H9 (cell line): ENCODE measurements around the gene ISLR2. TPM values are rescaled to one million over a fixed set of nuclear protein-coding genes. Genes with fewer than 3 reads are reported as not detected.

Source experiments
- DNase-seq: peaks from one replicate; pipeline ENCODE4 v3.0.0-alpha.2; 2017
- H2AFZ ChIP-seq: one replicate; pipeline ENCODE4 v1.6.1; 2013; ENCODE audit warnings: mild to moderate bottlenecking, low read length, control low read depth, moderate library complexity
- H2AK5ac ChIP-seq: 2 replicates; pipeline ENCODE4 v1.6.1; 2013; ENCODE audit warnings: low read length, control low read depth, mixed read lengths; ENCODE audit not compliant: insufficient read length
- H2BK120ac ChIP-seq: one replicate; pipeline ENCODE4 v1.6.1; 2013; ENCODE audit warnings: low read depth, mild to moderate bottlenecking, low read length, control low read depth, inconsistent platforms; ENCODE audit not compliant: poor library complexity, severe bottlenecking
- H2BK12ac ChIP-seq: 2 replicates; pipeline ENCODE4 v1.6.1; 2013; ENCODE audit warnings: low read length, control low read depth, mixed read lengths, low read depth; ENCODE audit not compliant: insufficient read length
- H2BK15ac ChIP-seq: 2 replicates; pipeline ENCODE4 v1.6.1; 2013; ENCODE audit warnings: low read depth, low read length, control low read depth
- H2BK20ac ChIP-seq: one replicate; pipeline ENCODE4 v1.6.1; 2013; ENCODE audit warnings: low read depth, mild to moderate bottlenecking, low read length, control low read depth, inconsistent platforms; ENCODE audit not compliant: poor library complexity, severe bottlenecking
- H2BK5ac ChIP-seq: 2 replicates; pipeline ENCODE4 v1.6.1; 2013; ENCODE audit warnings: low read length, control low read depth, mixed read lengths; ENCODE audit not compliant: insufficient read length
- H3K14ac ChIP-seq: 2 replicates; pipeline ENCODE4 v1.6.1; 2013; ENCODE audit warnings: low read length, control low read depth; ENCODE audit not compliant: insufficient read depth
- H3K18ac ChIP-seq: 2 replicates; pipeline ENCODE4 v1.6.1; 2013; ENCODE audit warnings: low read depth, mild to moderate bottlenecking, mixed read lengths, low read length, control low read depth; ENCODE audit not compliant: insufficient read length
- H3K23ac ChIP-seq: 2 replicates; pipeline ENCODE4 v1.6.1; 2013; ENCODE audit warnings: low read length, control low read depth, mixed read lengths, low read depth; ENCODE audit not compliant: insufficient read length
- H3K23me2 ChIP-seq: 2 replicates; pipeline ENCODE4 v1.6.1; 2013; ENCODE audit warnings: low read depth, mild to moderate bottlenecking, mixed read lengths, low read length, control low read depth; ENCODE audit not compliant: insufficient read length, poor library complexity, severe bottlenecking
- H3K27ac ChIP-seq: 2 replicates; pipeline ENCODE4 v1.5.1; 2013; ENCODE audit warnings: low read length, control low read depth, mixed read lengths, low read depth; ENCODE audit not compliant: insufficient read length
- H3K27me3 ChIP-seq: 2 replicates; pipeline ENCODE4 v1.6.1; 2013; ENCODE audit warnings: low read length, control low read depth, inconsistent platforms; ENCODE audit not compliant: insufficient read depth
- H3K4ac ChIP-seq: 2 replicates; pipeline ENCODE4 v1.6.1; 2013; ENCODE audit warnings: low read depth, mild to moderate bottlenecking, control low read depth, inconsistent platforms, low read length, moderate library complexity
- H3K4me1 ChIP-seq: 2 replicates; pipeline ENCODE4 v1.6.1; 2013; ENCODE audit warnings: low read length, control low read depth, inconsistent platforms; ENCODE audit not compliant: insufficient read depth
- H3K4me2 ChIP-seq: 2 replicates; pipeline ENCODE4 v1.6.1; 2013; ENCODE audit warnings: low read length, control low read depth, mixed read lengths; ENCODE audit not compliant: insufficient read length, insufficient read depth
- H3K56ac ChIP-seq: 2 replicates; pipeline ENCODE4 v1.6.1; 2013; ENCODE audit warnings: low read depth, mild to moderate bottlenecking, mixed read lengths, low read length, control low read depth; ENCODE audit not compliant: insufficient read length
- H3K79me1 ChIP-seq: 2 replicates; pipeline ENCODE4 v1.6.1; 2013; ENCODE audit warnings: low read depth, mild to moderate bottlenecking, moderate library complexity, low read length, control low read depth, inconsistent platforms; ENCODE audit not compliant: insufficient read depth, poor library complexity, severe bottlenecking
- H3K79me2 ChIP-seq: 2 replicates; pipeline ENCODE4 v1.6.1; 2013; ENCODE audit warnings: low read length, control low read depth, inconsistent platforms; ENCODE audit not compliant: insufficient read depth
- H3K9ac ChIP-seq: 2 replicates; pipeline ENCODE4 v1.6.1; 2013; ENCODE audit warnings: low read length, control low read depth, mixed read lengths; ENCODE audit not compliant: insufficient read length; ENCODE audit errors: extremely low read depth
- H3K9me3 ChIP-seq: one replicate; pipeline ENCODE4 v1.6.1; 2013; ENCODE audit warnings: low read depth, low read length, inconsistent platforms; ENCODE audit not compliant: control insufficient read depth
- H3T11ph ChIP-seq: one replicate; pipeline ENCODE4 v1.6.1; 2013; ENCODE audit warnings: mild to moderate bottlenecking, low read length, control low read depth, inconsistent platforms
- H4K20me1 ChIP-seq: one replicate; pipeline ENCODE4 v1.6.1; 2013; ENCODE audit not compliant: control insufficient read depth, insufficient read length, insufficient read depth
- H4K5ac ChIP-seq: 2 replicates; pipeline ENCODE4 v1.6.1; 2013; ENCODE audit warnings: low read depth, mild to moderate bottlenecking, mixed read lengths, low read length, control low read depth; ENCODE audit not compliant: insufficient read length
- H4K8ac ChIP-seq: replicated peaks from 2 replicates; pipeline ENCODE4 v1.6.1; 2013; ENCODE audit warnings: low read length, control low read depth, mixed read lengths, low read depth; ENCODE audit not compliant: insufficient read length
- H4K91ac ChIP-seq: 2 replicates; pipeline ENCODE4 v1.6.1; 2013; ENCODE audit warnings: low read depth, mild to moderate bottlenecking, moderate library complexity, mixed read lengths, low read length, control low read depth; ENCODE audit not compliant: insufficient read length
- H3K27ac Mint-ChIP-seq, 3 experiments: 2 replicates in 2 of 3; 3 replicates in 1 of 3; pipeline ENCODE4 v1.8.0; 2020 to 2021; ENCODE audit warnings: mixed read lengths in 3 of 3, mild to moderate bottlenecking in 1 of 3, moderate library complexity in 1 of 3
- H3K27me3 Mint-ChIP-seq: 2 replicates; pipeline ENCODE4 v1.8.0; 2021; ENCODE audit warnings: low read depth, mild to moderate bottlenecking, moderate library complexity, mixed read lengths
- H3K36me3 Mint-ChIP-seq, 3 experiments: 2 replicates in 2 of 3; 3 replicates in 1 of 3; pipeline ENCODE4 v1.8.0; 2020 to 2021; ENCODE audit warnings: low read depth in 3 of 3, mixed read lengths in 3 of 3; ENCODE audit not compliant: insufficient read depth in 1 of 3
- H3K4me1 Mint-ChIP-seq, 2 experiments: 2 replicates each; pipeline ENCODE4 v1.8.0; 2020; ENCODE audit warnings: mixed read lengths in 2 of 2
- H3K4me3 Mint-ChIP-seq, 2 experiments: 2 replicates in 1 of 2; 3 replicates in 1 of 2; pipeline ENCODE4 v1.8.0; 2020 to 2021; ENCODE audit warnings: mild to moderate bottlenecking in 2 of 2, mixed read lengths in 2 of 2, moderate library complexity in 1 of 2
- H3K9me3 Mint-ChIP-seq, 2 experiments: 2 replicates in 1 of 2; 3 replicates in 1 of 2; pipeline ENCODE4 v1.8.0; 2020; ENCODE audit warnings: mild to moderate bottlenecking in 2 of 2, mixed read lengths in 2 of 2, moderate library complexity in 1 of 2
- WGBS: extraction: QIAGEN DNeasy Blood & Tissue Kit; methylation state at CpG from one replicate; pipeline ENCODE4 v1.1.7; 2013; ENCODE audit warnings: missing lambda C conversion rate, low lambda C conversion rate, mixed read lengths; ENCODE audit not compliant: insufficient read length; ENCODE audit errors: extremely low coverage; 5-methylcytosine and 5-hydroxymethylcytosine counted together
- total RNA-seq: library from RNA; stranded (reverse); gene quantifications from 2 replicates; pipeline ENCODE4 v1.2.1, GENCODE V29; 2021
- TF ChIP-seq, protein P1 (sequence below): fragments of 200-600 bp; sonication (generic); conservative IDR thresholded peaks from 3 replicates; pipeline ENCODE4 v1.8.0; 2021; ENCODE audit warnings: antibody characterized with exemption, mild to moderate bottlenecking

Gene ISLR2
- total RNA-seq, 1 experiment from 2014 or later = 0.09 TPM

DNA sequence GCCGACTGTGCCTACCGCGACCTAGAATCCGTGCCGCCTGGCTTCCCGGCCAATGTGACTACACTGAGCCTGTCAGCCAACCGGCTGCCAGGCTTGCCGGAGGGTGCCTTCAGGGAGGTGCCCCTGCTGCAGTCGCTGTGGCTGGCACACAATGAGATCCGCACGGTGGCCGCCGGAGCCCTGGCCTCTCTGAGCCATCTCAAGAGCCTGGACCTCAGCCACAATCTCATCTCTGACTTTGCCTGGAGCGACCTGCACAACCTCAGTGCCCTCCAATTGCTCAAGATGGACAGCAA is 44.5 kb downstream of the ISLR2 start:
- Histone ChIP-seq H3K27ac (no peak overlapping the region), H4K20me1 (no peaks in the 10 kb centered on the region), H2AK5ac (no peak overlapping the region), H3K23me2 (no peaks in the 10 kb centered on the region), H4K91ac (no peak overlapping the region), H3T11ph (no peak overlapping the region), H3K56ac (no peak overlapping the region), H3K18ac (no peak overlapping the region), H3K79me2 (no peaks in the 10 kb centered on the region), H3K79me1 (no peaks in the 10 kb centered on the region), H3K27me3 (no peaks in the 10 kb centered on the region), H3K4me2 (no peak overlapping the region), H3K4ac (no peak overlapping the region), H2BK20ac (no peak overlapping the region), H3K23ac (no peak overlapping the region), H3K4me1 (peaks cover 3% of the 10 kb centered on the region; the same call in 1 of the 2 replicates), H2BK12ac (no peak overlapping the region), H3K9ac (no peak overlapping the region), H3K14ac (no peak overlapping the region), H4K5ac (no peak overlapping the region), H4K8ac (no peak overlapping the region), H2BK5ac (no peak overlapping the region), H3K9me3 (no peaks in the 10 kb centered on the region), H2BK120ac (no peak overlapping the region), H2BK15ac (no peak overlapping the region), H2AFZ (no peak overlapping the region)
- no CpG with 5 or more reads among the region's 14 CpGs for WGBS
- H3K27ac Mint-ChIP-seq = no peak overlapping the region
- peaks cover 28% of the 10 kb centered on the region for H3K27me3 Mint-ChIP-seq
- H3K4me1 Mint-ChIP-seq = peaks cover 22 to 55% of the 10 kb centered on the region in 2 experiments
- DNase-seq = peak; percentile 26
- no peaks in the 10 kb centered on the region; a peak in 1 of 5 replicates for H3K9me3 Mint-ChIP-seq
- no peak overlapping the region for H3K4me3 Mint-ChIP-seq
- TF ChIP-seq, protein P1, sequence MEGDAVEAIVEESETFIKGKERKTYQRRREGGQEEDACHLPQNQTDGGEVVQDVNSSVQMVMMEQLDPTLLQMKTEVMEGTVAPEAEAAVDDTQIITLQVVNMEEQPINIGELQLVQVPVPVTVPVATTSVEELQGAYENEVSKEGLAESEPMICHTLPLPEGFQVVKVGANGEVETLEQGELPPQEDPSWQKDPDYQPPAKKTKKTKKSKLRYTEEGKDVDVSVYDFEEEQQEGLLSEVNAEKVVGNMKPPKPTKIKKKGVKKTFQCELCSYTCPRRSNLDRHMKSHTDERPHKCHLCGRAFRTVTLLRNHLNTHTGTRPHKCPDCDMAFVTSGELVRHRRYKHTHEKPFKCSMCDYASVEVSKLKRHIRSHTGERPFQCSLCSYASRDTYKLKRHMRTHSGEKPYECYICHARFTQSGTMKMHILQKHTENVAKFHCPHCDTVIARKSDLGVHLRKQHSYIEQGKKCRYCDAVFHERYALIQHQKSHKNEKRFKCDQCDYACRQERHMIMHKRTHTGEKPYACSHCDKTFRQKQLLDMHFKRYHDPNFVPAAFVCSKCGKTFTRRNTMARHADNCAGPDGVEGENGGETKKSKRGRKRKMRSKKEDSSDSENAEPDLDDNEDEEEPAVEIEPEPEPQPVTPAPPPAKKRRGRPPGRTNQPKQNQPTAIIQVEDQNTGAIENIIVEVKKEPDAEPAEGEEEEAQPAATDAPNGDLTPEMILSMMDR = no peak
- H3K36me3 Mint-ChIP-seq = no peaks in the 10 kb centered on the region
